ENCODE data around the gene ANK2. TPM values are rescaled to one million over a fixed set of nuclear protein-coding genes. Genes with fewer than 3 reads are reported as not detected.
A peak's percentile ranks its signal among the peaks of the same experiment; 100 is the strongest.

The ANK2 gene
- total RNA-seq, 1 donor = 79.6 TPM

GRCh38 chr4:113007151-113007550 lies 42.3 kb upstream of the ANK2 start:
- Histone ChIP-seq H3K9me3 (ENCODE audit: low read depth, low read length) (no peaks in the 10 kb centered on the region), H2AFZ (ENCODE audit: low read length) (no peak overlapping the region), H3K4me1 (ENCODE audit: insufficient read depth, low read length) (no peaks in the 10 kb centered on the region), H3K27me3 (ENCODE audit: insufficient read depth, low read length) (no peaks in the 10 kb centered on the region), H3K4me3 (ENCODE audit: insufficient read depth, low read length) (no peak overlapping the region), H4K20me1 (ENCODE audit: insufficient read depth, low read length) (no peaks in the 10 kb centered on the region), H3K36me3 (ENCODE audit: insufficient read depth, low read length) (no peaks in the 10 kb centered on the region), H3K27ac (ENCODE audit: low read depth, low read length) (no peak overlapping the region), H3K79me2 (ENCODE audit: insufficient read depth, low read length) (no peaks in the 10 kb centered on the region), H3K4me2 (ENCODE audit: insufficient read depth, low read length) (no peak overlapping the region)
- no peak for DNase-seq (ENCODE audit: insufficient read length, low spot score, missing footprints)
- TF ChIP-seq, protein P1, sequence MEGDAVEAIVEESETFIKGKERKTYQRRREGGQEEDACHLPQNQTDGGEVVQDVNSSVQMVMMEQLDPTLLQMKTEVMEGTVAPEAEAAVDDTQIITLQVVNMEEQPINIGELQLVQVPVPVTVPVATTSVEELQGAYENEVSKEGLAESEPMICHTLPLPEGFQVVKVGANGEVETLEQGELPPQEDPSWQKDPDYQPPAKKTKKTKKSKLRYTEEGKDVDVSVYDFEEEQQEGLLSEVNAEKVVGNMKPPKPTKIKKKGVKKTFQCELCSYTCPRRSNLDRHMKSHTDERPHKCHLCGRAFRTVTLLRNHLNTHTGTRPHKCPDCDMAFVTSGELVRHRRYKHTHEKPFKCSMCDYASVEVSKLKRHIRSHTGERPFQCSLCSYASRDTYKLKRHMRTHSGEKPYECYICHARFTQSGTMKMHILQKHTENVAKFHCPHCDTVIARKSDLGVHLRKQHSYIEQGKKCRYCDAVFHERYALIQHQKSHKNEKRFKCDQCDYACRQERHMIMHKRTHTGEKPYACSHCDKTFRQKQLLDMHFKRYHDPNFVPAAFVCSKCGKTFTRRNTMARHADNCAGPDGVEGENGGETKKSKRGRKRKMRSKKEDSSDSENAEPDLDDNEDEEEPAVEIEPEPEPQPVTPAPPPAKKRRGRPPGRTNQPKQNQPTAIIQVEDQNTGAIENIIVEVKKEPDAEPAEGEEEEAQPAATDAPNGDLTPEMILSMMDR (IDR thresholded peaks at IDR 0.05; ENCODE audit: extremely low read depth, low read depth, low read length) = no peak

GRCh38 chr4:113008135-113008534 lies 41.3 kb upstream of the ANK2 start:
- TF ChIP-seq, protein P1 (IDR thresholded peaks at IDR 0.05; ENCODE audit: extremely low read depth, low read depth, low read length) = no peak
- no peak overlapping the region for H3K4me3 ChIP-seq (ENCODE audit: insufficient read depth, low read length)

GRCh38 chr4:113008716-113009115 lies 40.7 kb upstream of the ANK2 start:
- Histone ChIP-seq H3K4me2 (ENCODE audit: insufficient read depth, low read length) (no peak overlapping the region), H3K9me3 (ENCODE audit: low read depth, low read length) (no peaks in the 10 kb centered on the region), H3K27ac (ENCODE audit: low read depth, low read length) (no peak overlapping the region), H3K27me3 (ENCODE audit: insufficient read depth, low read length) (no peaks in the 10 kb centered on the region), H3K4me1 (ENCODE audit: insufficient read depth, low read length) (no peaks in the 10 kb centered on the region), H2AFZ (ENCODE audit: low read length) (peak overlapping the region; percentile 21), H3K79me2 (ENCODE audit: insufficient read depth, low read length) (no peaks in the 10 kb centered on the region), H4K20me1 (ENCODE audit: insufficient read depth, low read length) (no peaks in the 10 kb centered on the region), H3K4me3 (ENCODE audit: insufficient read depth, low read length) (no peak overlapping the region), H3K36me3 (ENCODE audit: insufficient read depth, low read length) (no peaks in the 10 kb centered on the region)
- TF ChIP-seq, protein P1 (IDR thresholded peaks at IDR 0.05; ENCODE audit: extremely low read depth, low read depth, low read length) = no peak
- no peak for DNase-seq (ENCODE audit: insufficient read length, low spot score, missing footprints)

More at GRCh38 chr4:113008135-113008534, 41.3 kb upstream of the ANK2 start:
- no peak for DNase-seq (ENCODE audit: insufficient read length, low spot score, missing footprints)
- no peaks in the 10 kb centered on the region for H3K4me1 ChIP-seq (ENCODE audit: insufficient read depth, low read length)
- no peaks in the 10 kb centered on the region for H3K27me3 ChIP-seq (ENCODE audit: insufficient read depth, low read length)
- H3K36me3 ChIP-seq (ENCODE audit: insufficient read depth, low read length) = no peaks in the 10 kb centered on the region
- H3K79me2 ChIP-seq (ENCODE audit: insufficient read depth, low read length) = no peaks in the 10 kb centered on the region
- H4K20me1 ChIP-seq (ENCODE audit: insufficient read depth, low read length) = no peaks in the 10 kb centered on the region
- no peak overlapping the region for H3K4me2 ChIP-seq (ENCODE audit: insufficient read depth, low read length)
- no peak overlapping the region for H2AFZ ChIP-seq (ENCODE audit: low read length)
- no peak overlapping the region for H3K27ac ChIP-seq (ENCODE audit: low read depth, low read length)
- no peaks in the 10 kb centered on the region for H3K9me3 ChIP-seq (ENCODE audit: low read depth, low read length)

DNA sequence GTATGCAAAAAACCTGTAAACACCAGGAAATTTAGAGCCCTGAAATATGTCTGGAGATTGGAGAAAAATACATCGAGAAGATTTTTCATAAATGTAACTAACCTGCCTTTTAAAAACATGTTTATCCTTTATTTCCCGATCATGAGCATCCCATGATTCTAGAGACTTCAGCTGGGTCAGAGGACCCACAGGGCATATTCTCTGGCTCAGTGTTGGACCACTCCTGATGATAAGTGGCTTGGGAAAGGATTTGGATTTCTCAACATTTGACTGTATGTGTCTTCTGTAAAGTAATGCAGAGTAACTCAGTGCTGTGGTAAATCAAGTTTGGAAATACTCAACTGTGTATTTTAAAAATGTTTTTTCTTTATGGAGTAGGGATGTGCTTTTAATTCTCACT lies 40.0 kb upstream of the ANK2 start:
- Histone ChIP-seq H3K27me3 (ENCODE audit: insufficient read depth, low read length) (no peaks in the 10 kb centered on the region), H3K27ac (ENCODE audit: low read depth, low read length) (no peak overlapping the region), H3K36me3 (ENCODE audit: insufficient read depth, low read length) (no peaks in the 10 kb centered on the region), H3K4me2 (ENCODE audit: insufficient read depth, low read length) (no peak overlapping the region), H3K4me3 (ENCODE audit: insufficient read depth, low read length) (no peak overlapping the region), H2AFZ (ENCODE audit: low read length) (no peak overlapping the region), H3K79me2 (ENCODE audit: insufficient read depth, low read length) (no peaks in the 10 kb centered on the region), H3K9me3 (ENCODE audit: low read depth, low read length) (no peaks in the 10 kb centered on the region), H4K20me1 (ENCODE audit: insufficient read depth, low read length) (no peaks in the 10 kb centered on the region), H3K4me1 (ENCODE audit: insufficient read depth, low read length) (no peaks in the 10 kb centered on the region)
- DNase-seq (ENCODE audit: insufficient read length, low spot score, missing footprints) = no peak
- TF ChIP-seq, protein P1 (IDR thresholded peaks at IDR 0.05; ENCODE audit: extremely low read depth, low read depth, low read length) = no peak
